ENCODE results near the gene CLTA. TPM values are rescaled to one million over a fixed set of nuclear protein-coding genes. Genes with fewer than 3 reads are reported as not detected.
A peak's percentile ranks its signal among the peaks of the same experiment; 100 is the strongest.

Gene CLTA
- total and polyA plus RNA-seq, 10 of the 15 experiments (the other 5 are each of a cell fraction or from before 2014, with no cell fraction given), result 49.0 to 241 (median 168) TPM

DNA sequence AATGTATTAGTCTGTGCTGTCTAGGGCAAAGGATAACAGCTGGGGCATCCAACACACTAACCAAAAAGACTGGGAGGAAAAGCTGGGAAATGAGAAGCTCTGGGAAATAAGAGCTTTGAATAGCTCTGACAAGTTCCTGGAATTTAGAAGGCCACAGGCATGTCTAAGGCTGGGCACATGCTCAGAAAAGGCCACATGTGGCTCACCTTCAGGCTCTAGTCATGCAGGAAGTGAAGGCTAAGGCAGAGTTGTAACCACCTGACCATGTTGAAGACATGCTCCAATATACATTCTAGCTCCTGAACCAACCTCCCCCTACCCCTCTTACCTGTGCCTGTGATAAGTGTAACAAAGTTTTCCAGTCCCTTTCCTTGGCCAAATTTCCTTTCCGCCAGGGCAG is 31.7 kb downstream of the CLTA start:
- in situ Hi-C loops (cut with MboI), result no loop called here
- Histone ChIP-seq H4K20me1 (ENCODE audit: control insufficient read depth, insufficient read depth) (no peaks in the 10 kb centered on the region), H3K9ac (ENCODE audit: control insufficient read depth, insufficient read depth, low read length) (no peak overlapping the region), H3K36me3 (ENCODE audit: control insufficient read depth in 2 of 2, insufficient read depth in 2 of 2, low read length in 1 of 2) (peaks cover 24 to 40% of the 10 kb centered on the region in 2 experiments), H3K4me3 (no peak overlapping the region), H3K9me3 (replicated peaks; ENCODE audit: control insufficient read depth, insufficient read depth, low read length) (peaks cover 2% of the 10 kb centered on the region; the same call in 1 of the 3 replicates), H3K4me1 (ENCODE audit: control insufficient read depth, insufficient read depth, low read length) (no peaks in the 10 kb centered on the region), H3K27me3 (replicated peaks in 1 of 2; ENCODE audit: control insufficient read depth in 2 of 2, insufficient read depth in 2 of 2, low read length in 1 of 2) (no peaks in the 10 kb centered on the region), H3K4me2 (ENCODE audit: control insufficient read depth, insufficient read depth) (no peak overlapping the region), H3K79me2 (ENCODE audit: control insufficient read depth, insufficient read depth, low read length) (no peaks in the 10 kb centered on the region), H2AFZ (ENCODE audit: control insufficient read depth, low read depth, low read length) (no peak overlapping the region), H3K27ac (ENCODE audit: control insufficient read depth, insufficient read depth) (no peak overlapping the region)
- CTCF ChIA-PET, result interaction anchor here (1.3 kb wide), 1 partner anchor 107 kb away, joined by 3 read pairs; no protein-coding TSS in a partner anchor
- SMC1A ChIA-PET (ENCODE audit: uncharacterized antibody, unreplicated experiment), result interaction anchor here (1.0 kb wide), 1 partner anchor 31 kb away, joined by 3 read pairs; no protein-coding TSS in a partner anchor
- intact Hi-C loops (cut with micrococcal nuclease; ENCODE audit: unreplicated experiment), result no loop called here
- DNase-seq (ENCODE audit: low read depth, low spot score) (no peak), ATAC-seq (no peak), FAIRE-seq (no peak)
- RAD21 ChIA-PET (ENCODE audit: unreplicated experiment), result no interaction called here
- TSS peak; percentile 33 for BruUV-seq (replicated peaks)
- WGBS (ENCODE audit: insufficient coverage, insufficient replicate concordance, low lambda C conversion rate, missing lambda C conversion rate), result 100% methylated on average over 1 of the region's 1 CpG
- POLR2A ChIA-PET, result no interaction called here
- TF ChIP-seq NFYB (IDR thresholded peaks at IDR 0.05; ENCODE audit: insufficient read depth, low read depth, low read length) (no peak), SMC3 (IDR thresholded peaks at IDR 0.05; ENCODE audit: borderline replicate concordance, low read length) (no peak), GABPA (IDR thresholded peaks at IDR 0.05; ENCODE audit: low read depth) (no peak), FOS (IDR thresholded peaks at IDR 0.05; ENCODE audit: borderline replicate concordance, extremely low read depth, insufficient read length) (no peak), SIN3A (IDR thresholded peaks at IDR 0.05; ENCODE audit: low read depth, low read length) (no peak), FOXM1 (IDR thresholded peaks at IDR 0.05; ENCODE audit: low read depth, low read length) (no peak), CREM (IDR thresholded peaks at IDR 0.05; ENCODE audit: low read depth) (no peak), SRF (IDR thresholded peaks at IDR 0.05; ENCODE audit: low read depth in 2 of 2, low read length in 2 of 2) (no peak), JUNB (IDR thresholded peaks at IDR 0.05) (no peak), CHD1 (IDR thresholded peaks at IDR 0.05; ENCODE audit: low read depth, low read length) (no peak), SMAD1 (IDR thresholded peaks at IDR 0.05; ENCODE audit: low read depth, partially characterized antibody) (no peak), RAD21 (IDR thresholded peaks at IDR 0.05; ENCODE audit: insufficient read depth, low read depth, low read length) (no peak), BCL11A (IDR thresholded peaks at IDR 0.05; ENCODE audit: low read depth, low read length) (no peak), NR2C2 (IDR thresholded peaks at IDR 0.05; ENCODE audit: borderline replicate concordance, control insufficient read depth, insufficient read length, low read depth) (no peak)
- TF ChIP-seq, protein P1, sequence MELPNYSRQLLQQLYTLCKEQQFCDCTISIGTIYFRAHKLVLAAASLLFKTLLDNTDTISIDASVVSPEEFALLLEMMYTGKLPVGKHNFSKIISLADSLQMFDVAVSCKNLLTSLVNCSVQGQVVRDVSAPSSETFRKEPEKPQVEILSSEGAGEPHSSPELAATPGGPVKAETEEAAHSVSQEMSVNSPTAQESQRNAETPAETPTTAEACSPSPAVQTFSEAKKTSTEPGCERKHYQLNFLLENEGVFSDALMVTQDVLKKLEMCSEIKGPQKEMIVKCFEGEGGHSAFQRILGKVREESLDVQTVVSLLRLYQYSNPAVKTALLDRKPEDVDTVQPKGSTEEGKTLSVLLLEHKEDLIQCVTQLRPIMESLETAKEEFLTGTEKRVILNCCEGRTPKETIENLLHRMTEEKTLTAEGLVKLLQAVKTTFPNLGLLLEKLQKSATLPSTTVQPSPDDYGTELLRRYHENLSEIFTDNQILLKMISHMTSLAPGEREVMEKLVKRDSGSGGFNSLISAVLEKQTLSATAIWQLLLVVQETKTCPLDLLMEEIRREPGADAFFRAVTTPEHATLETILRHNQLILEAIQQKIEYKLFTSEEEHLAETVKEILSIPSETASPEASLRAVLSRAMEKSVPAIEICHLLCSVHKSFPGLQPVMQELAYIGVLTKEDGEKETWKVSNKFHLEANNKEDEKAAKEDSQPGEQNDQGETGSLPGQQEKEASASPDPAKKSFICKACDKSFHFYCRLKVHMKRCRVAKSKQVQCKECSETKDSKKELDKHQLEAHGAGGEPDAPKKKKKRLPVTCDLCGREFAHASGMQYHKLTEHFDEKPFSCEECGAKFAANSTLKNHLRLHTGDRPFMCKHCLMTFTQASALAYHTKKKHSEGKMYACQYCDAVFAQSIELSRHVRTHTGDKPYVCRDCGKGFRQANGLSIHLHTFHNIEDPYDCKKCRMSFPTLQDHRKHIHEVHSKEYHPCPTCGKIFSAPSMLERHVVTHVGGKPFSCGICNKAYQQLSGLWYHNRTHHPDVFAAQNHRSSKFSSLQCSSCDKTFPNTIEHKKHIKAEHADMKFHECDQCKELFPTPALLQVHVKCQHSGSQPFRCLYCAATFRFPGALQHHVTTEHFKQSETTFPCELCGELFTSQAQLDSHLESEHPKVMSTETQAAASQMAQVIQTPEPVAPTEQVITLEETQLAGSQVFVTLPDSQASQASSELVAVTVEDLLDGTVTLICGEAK (IDR thresholded peaks at IDR 0.05; ENCODE audit: borderline replicate concordance), result no peak
- TF ChIP-seq, protein P2, sequence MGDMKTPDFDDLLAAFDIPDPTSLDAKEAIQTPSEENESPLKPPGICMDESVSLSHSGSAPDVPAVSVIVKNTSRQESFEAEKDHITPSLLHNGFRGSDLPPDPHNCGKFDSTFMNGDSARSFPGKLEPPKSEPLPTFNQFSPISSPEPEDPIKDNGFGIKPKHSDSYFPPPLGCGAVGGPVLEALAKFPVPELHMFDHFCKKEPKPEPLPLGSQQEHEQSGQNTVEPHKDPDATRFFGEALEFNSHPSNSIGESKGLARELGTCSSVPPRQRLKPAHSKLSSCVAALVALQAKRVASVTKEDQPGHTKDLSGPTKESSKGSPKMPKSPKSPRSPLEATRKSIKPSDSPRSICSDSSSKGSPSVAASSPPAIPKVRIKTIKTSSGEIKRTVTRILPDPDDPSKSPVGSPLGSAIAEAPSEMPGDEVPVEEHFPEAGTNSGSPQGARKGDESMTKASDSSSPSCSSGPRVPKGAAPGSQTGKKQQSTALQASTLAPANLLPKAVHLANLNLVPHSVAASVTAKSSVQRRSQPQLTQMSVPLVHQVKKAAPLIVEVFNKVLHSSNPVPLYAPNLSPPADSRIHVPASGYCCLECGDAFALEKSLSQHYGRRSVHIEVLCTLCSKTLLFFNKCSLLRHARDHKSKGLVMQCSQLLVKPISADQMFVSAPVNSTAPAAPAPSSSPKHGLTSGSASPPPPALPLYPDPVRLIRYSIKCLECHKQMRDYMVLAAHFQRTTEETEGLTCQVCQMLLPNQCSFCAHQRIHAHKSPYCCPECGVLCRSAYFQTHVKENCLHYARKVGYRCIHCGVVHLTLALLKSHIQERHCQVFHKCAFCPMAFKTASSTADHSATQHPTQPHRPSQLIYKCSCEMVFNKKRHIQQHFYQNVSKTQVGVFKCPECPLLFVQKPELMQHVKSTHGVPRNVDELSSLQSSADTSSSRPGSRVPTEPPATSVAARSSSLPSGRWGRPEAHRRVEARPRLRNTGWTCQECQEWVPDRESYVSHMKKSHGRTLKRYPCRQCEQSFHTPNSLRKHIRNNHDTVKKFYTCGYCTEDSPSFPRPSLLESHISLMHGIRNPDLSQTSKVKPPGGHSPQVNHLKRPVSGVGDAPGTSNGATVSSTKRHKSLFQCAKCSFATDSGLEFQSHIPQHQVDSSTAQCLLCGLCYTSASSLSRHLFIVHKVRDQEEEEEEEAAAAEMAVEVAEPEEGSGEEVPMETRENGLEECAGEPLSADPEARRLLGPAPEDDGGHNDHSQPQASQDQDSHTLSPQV (IDR thresholded peaks at IDR 0.05), result no peak
